Tibial nerve (tissue), 3 donors: ENCODE results near the gene NEU2.

Experiments
- POLR2A ChIP-seq, 2 donors: fragments of 450-650 bp; IDR thresholded peaks; one replicate each; pipeline ENCODE4 v1.6.1; 2017; ENCODE audit warnings: antibody characterized with exemption in 2 of 2, mild to moderate bottlenecking in 2 of 2, moderate library complexity in 2 of 2
- TF ChIP-seq, protein P1 (sequence below), 5 experiments: fragments of 200-600 bp in 3 of 5; fragments of 450-650 bp in 2 of 5; sonication (generic) in 3 of 5; IDR thresholded peaks; one replicate each; pipeline ENCODE4 v1.5.1; 2016 to 2019; ENCODE audit warnings: antibody characterized with exemption in 5 of 5, mild to moderate bottlenecking in 3 of 5, moderate library complexity in 2 of 5

DNA sequence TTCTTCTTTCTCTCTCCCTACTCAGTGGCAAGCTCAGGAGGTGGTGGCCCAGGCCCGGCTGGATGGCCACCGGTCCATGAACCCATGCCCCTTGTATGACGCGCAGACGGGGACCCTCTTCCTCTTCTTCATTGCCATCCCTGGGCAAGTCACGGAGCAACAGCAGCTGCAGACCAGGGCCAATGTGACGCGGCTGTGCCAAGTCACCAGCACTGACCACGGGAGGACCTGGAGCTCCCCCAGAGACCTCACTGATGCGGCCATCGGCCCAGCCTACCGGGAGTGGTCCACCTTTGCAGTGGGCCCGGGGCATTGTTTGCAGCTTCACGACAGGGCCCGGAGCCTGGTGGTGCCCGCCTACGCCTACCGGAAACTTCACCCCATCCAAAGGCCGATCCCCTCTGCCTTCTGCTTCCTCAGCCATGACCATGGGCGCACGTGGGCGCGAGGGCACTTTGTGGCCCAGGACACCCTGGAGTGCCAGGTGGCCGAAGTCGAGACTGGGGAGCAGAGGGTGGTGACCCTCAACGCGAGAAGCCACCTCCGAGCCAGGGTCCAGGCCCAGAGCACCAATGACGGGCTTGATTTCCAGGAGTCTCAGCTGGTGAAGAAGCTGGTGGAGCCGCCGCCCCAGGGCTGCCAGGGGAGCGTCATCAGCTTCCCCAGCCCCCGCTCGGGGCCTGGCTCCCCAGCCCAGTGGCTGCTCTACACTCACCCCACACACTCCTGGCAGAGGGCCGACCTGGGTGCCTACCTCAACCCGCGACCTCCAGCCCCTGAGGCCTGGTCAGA is 1.8 kb downstream of the NEU2 start:
- TF ChIP-seq, protein P1, sequence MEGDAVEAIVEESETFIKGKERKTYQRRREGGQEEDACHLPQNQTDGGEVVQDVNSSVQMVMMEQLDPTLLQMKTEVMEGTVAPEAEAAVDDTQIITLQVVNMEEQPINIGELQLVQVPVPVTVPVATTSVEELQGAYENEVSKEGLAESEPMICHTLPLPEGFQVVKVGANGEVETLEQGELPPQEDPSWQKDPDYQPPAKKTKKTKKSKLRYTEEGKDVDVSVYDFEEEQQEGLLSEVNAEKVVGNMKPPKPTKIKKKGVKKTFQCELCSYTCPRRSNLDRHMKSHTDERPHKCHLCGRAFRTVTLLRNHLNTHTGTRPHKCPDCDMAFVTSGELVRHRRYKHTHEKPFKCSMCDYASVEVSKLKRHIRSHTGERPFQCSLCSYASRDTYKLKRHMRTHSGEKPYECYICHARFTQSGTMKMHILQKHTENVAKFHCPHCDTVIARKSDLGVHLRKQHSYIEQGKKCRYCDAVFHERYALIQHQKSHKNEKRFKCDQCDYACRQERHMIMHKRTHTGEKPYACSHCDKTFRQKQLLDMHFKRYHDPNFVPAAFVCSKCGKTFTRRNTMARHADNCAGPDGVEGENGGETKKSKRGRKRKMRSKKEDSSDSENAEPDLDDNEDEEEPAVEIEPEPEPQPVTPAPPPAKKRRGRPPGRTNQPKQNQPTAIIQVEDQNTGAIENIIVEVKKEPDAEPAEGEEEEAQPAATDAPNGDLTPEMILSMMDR (IDR thresholded peaks at IDR 0.05): no peak
- TF ChIP-seq POLR2A (IDR thresholded peaks at IDR 0.05): no peak
